Measurements from ENCODE around the gene ESF1.

ESF1 gene

GRCh38 chr20:13681248-13682125 is 103.2 kb downstream of the ESF1 start:
- CTCF ChIA-PET: interaction anchor here (1.7 kb wide), 1 partner anchor 91 kb away, joined by 5 read pairs; no protein-coding TSS in a partner anchor

DNA sequence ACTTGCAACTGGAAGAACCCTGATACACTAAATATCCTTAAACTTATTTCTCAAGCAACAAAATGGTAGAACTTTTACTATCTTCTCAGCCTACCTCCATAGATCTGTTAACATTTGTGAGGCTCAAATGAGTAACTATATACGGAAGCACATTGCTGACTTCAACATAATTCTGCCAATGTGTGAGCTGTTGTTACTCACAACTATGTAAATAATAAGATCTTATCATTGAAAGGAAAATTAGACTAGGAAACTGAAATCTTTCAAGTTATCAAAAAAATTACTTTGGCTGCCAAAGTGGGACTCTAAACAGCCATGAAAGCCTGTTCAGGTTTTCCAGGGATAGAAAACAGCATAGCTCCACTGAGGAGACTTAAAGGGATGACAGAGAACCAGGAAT is 105.8 kb downstream of the ESF1 start:
- Histone ChIP-seq H3K4me3 (ENCODE audit: low read depth, low read length) (no peak overlapping the region), H3K9me3 (ENCODE audit: control insufficient read depth, insufficient read depth, low read depth, low read length) (no peaks in the 10 kb centered on the region), H3K4me1 (ENCODE audit: control insufficient read depth, insufficient read depth, low read length) (0 out of 2 replicates have a peak, but pooled peaks cover 4% of the 10 kb centered on the region), H3K36me3 (ENCODE audit: control insufficient read depth in 2 of 2, insufficient read depth in 1 of 2, low read length in 2 of 2) (no peaks in the 10 kb centered on the region), H3K27ac (ENCODE audit: extremely low read depth, low read depth, low read length) (no peak overlapping the region)
- TF ChIP-seq ZNF600 (tag by site-specific recombination; IDR thresholded peaks at IDR 0.05): no peak
- TF ChIP-seq ZNF221 (tag by site-specific recombination; IDR thresholded peaks at IDR 0.05; ENCODE audit: borderline replicate concordance): no peak
- no peak for TF ChIP-seq ZNF280C (tag by site-specific recombination; IDR thresholded peaks at IDR 0.05)
- TF ChIP-seq SP3 (tag by site-specific recombination; IDR thresholded peaks at IDR 0.05): no peak
- TF ChIP-seq ZBTB48 (tag by site-specific recombination; IDR thresholded peaks at IDR 0.05): no peak
- TF ChIP-seq SP2 (tag by site-specific recombination; IDR thresholded peaks at IDR 0.05): no peak
- no peak for TF ChIP-seq MZF1 (tag by site-specific recombination; IDR thresholded peaks at IDR 0.05; ENCODE audit: borderline replicate concordance)
- TF ChIP-seq REPIN1 (tag by site-specific recombination; IDR thresholded peaks at IDR 0.05; ENCODE audit: low read depth): no peak
- TF ChIP-seq ZNF624 (tag by site-specific recombination; IDR thresholded peaks at IDR 0.05): no peak
- no peak for TF ChIP-seq SCRT1 (tag by site-specific recombination; IDR thresholded peaks at IDR 0.05; ENCODE audit: borderline replicate concordance)
- TF ChIP-seq ZFP37 (tag by site-specific recombination; IDR thresholded peaks at IDR 0.05): no peak
- TF ChIP-seq ZNF184 (tag by site-specific recombination; IDR thresholded peaks at IDR 0.05): no peak
- TF ChIP-seq HOXC10 (CRISPR knock-in tag; IDR thresholded peaks at IDR 0.05): no peak
- TF ChIP-seq, protein P1, sequence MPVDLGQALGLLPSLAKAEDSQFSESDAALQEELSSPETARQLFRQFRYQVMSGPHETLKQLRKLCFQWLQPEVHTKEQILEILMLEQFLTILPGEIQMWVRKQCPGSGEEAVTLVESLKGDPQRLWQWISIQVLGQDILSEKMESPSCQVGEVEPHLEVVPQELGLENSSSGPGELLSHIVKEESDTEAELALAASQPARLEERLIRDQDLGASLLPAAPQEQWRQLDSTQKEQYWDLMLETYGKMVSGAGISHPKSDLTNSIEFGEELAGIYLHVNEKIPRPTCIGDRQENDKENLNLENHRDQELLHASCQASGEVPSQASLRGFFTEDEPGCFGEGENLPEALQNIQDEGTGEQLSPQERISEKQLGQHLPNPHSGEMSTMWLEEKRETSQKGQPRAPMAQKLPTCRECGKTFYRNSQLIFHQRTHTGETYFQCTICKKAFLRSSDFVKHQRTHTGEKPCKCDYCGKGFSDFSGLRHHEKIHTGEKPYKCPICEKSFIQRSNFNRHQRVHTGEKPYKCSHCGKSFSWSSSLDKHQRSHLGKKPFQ (tag by site-specific recombination; IDR thresholded peaks at IDR 0.05): no peak
- TF ChIP-seq ZNF391 (tag by site-specific recombination; IDR thresholded peaks at IDR 0.05; ENCODE audit: borderline replicate concordance, low read depth): no peak
- TF ChIP-seq, protein P2, sequence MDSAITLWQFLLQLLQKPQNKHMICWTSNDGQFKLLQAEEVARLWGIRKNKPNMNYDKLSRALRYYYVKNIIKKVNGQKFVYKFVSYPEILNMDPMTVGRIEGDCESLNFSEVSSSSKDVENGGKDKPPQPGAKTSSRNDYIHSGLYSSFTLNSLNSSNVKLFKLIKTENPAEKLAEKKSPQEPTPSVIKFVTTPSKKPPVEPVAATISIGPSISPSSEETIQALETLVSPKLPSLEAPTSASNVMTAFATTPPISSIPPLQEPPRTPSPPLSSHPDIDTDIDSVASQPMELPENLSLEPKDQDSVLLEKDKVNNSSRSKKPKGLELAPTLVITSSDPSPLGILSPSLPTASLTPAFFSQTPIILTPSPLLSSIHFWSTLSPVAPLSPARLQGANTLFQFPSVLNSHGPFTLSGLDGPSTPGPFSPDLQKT (IDR thresholded peaks at IDR 0.05; ENCODE audit: borderline replicate concordance, low read depth, low read length): no peak
- ChIA-PET POLR2A (no interaction called here), CTCF (no interaction called here)

More at GRCh38 chr20:13681248-13682125, 103.2 kb downstream of the ESF1 start:
- TF ChIP-seq ZFP69B (tag by site-specific recombination; IDR thresholded peaks at IDR 0.05): no peak
- H3K36me3 ChIP-seq (ENCODE audit: control insufficient read depth in 2 of 2, insufficient read depth in 1 of 2, low read length in 2 of 2): no peaks in the 10 kb centered on the region
- no peak overlapping the region for H3K27ac ChIP-seq (ENCODE audit: extremely low read depth, low read depth, low read length)
- H3K4me1 ChIP-seq (ENCODE audit: control insufficient read depth, insufficient read depth, low read length): 0 out of 2 replicates have a peak, but pooled peaks cover 4% of the 10 kb centered on the region
- no peaks in the 10 kb centered on the region for H3K9me3 ChIP-seq (ENCODE audit: control insufficient read depth, insufficient read depth, low read depth, low read length)
- POLR2A ChIA-PET: no interaction called here
- no peak overlapping the region for H3K4me3 ChIP-seq (ENCODE audit: low read depth, low read length)
